GM12873 (cell line): ENCODE results near the gene CYRIA.

ENCODE experiments used
- CTCF ChIP-seq: IDR thresholded peaks from 2 replicates; pipeline ENCODE4 v1.5.1; 2012; ENCODE audit warnings: low read depth, mild to moderate bottlenecking, moderate library complexity, low read length, control low read depth; ENCODE audit not compliant: insufficient read depth; ENCODE audit errors: missing control alignments

Gene CYRIA

DNA sequence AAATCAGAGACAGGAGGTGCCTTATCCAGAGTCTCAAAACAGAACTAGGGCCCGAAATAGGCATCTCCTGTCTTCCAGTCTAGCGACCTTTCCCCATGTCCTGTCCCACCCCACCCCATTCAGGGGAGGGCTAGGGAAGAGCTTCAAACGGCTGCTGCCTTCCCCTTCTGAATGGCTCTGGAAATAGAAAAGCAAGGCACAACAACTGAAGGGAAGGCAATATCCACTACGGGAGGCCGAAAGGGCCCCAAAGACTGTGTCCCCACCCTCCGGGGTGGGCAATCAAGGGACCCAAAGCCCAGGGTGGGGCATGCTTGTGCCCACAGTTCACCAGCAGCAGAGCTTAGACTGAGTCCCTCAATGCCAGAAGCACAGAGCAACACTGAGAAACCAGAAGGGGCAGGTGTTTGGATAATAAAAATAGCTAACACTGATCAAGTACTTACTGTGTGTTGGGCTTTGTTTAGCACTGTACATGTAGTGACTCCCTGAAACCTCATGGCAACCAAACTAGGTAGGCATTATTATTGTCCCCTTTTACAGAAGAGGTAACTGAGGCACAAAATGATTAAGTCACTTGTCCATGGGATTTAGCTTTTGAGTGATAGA is 38.5 kb downstream of the CYRIA start:
- no peak for TF ChIP-seq CTCF

DNA sequence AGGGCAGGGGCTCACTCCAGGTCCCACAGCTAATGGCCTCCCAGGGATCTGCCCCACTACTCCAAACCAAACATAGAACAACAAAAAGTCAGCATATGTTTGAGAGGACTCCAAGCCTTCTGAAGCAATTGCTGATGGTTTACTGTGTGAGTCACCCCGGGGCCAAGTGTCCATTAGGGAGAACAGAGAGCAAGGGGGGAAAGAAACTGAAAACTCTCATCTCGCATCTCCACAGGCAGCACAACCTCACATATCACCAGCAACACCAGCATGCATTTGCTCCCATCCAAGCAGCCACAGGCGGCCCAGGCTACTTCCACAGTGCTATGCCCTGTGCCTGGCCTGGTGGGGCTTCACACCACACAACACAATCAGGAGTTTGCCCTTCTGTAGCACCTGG is 39.1 kb downstream of the CYRIA start:
- TF ChIP-seq CTCF = no peak

DNA sequence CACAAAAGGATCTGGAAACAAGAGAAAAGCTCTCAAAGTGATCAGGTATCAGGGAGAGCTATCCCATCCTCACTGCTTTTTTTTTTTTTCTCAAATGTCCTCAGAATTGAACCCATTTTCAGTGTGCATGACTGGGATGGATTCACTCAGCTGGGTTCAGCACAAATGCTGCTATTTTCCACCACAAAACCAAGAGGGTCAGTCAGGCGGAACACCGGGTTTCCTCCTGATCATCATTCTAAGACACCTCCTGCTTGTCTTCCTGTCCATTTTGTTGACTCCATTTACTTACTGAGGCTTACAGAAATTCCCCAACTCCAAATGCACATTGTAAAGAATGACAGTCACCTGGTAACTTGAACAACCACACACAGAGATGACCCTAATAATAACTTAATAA is 39.9 kb downstream of the CYRIA start:
- TF ChIP-seq CTCF = no peak

GRCh38 chr2:16625201-16625729 is 40.4 kb downstream of the CYRIA start:
- no peak for TF ChIP-seq CTCF

DNA sequence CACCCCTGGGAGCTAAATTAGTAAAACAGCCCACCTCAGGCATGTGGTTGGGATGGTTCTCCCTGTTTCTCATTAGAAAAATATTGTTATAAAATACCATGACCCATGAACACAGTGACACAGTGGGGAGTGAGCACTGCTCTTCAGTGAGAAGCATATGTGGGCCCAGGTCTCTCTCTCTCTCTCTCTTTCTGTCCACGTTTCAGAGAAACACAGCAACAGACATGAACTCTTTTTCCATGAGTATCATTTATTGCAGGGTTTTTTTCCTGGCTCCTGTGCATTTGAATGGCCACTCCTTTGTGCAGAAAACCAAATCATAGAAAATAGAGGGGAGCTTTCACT is 41.2 kb downstream of the CYRIA start:
- TF ChIP-seq CTCF = no peak

DNA sequence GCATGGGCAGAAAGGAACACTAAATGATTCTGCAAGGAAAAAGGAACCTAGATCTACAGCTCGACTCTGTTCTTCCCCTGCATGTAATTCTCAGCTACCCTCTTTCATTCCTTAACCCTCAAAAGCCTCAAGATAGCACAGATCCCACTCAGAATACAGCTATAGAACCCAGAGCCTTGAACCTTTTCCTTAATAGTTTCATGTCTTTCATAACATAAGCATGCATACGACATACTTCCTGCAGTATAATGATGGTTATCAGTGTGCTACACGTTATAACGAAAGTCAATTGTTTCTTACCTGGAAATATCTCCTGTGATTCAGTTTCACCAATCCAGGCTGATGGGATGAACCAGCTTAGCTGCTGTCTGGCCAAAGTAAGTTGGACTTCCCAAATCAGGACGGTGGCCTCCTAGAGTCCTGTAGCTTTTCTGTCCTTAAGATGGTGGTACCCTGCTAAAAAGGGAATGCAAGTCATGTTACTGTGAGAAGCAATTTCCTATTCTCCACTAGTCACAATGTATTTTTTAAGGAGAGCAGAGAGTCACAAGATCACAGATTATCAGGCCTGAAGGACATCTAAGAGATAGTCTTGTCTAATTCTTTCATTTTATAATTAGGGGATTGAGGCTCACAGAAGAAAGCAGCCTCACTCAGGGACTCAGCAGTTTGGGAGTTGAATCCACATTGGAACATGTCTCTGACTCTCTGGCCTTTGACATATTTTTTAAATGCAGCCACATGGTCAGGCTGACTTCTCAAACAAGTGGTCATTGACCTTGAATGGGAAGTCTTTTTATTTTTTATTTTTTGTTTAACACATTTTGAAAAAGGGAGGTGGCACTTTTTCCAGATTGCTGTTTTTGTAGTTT is 41.8 kb downstream of the CYRIA start:
- TF ChIP-seq CTCF = no peak

DNA sequence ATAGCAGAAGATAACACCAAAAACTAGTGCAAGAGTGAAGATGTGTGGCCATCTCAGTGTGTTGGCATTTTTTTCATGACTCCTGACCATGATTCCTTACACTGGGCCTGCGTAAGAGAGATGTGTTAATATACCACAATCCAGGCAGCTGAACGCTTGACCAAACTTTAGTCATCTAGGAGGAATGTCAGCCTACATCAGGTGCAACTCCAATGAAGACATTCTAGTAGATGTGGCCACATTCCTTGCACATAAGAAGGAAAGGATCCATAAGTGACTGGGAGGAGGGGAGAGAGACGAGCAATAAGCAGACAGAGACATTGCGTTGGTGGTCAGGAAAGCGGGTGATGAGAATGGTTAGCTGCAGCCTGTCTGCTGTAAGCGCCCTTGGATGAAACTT is 42.6 kb downstream of the CYRIA start:
- no peak for TF ChIP-seq CTCF
